ENCODE results near the gene XRCC1.
"Not testable (repeated sequence)": the region's sequence is repeated elsewhere in the genome, so short reads cannot be mapped to it uniquely, and the experiment has no call there.

XRCC1 gene

DNA sequence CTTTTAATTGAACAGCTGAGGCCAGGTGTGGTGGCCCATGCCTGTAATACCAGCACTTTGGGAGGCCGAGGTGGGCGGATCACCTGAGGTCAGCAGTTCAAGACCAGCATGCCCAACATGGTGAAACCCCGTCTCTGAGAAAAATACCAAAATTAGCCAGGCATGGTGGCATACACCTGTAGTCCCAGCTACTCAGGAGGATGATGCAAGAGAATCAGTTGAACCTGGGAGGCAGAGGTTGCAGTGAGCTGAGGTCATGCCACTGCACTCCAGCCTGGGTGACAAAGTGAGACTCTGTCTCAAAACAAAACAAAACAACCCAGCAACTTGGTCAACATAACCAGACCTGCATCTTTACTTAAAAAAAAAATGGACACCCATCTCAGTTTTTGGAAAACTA is 11.7 kb upstream of the XRCC1 start:
- DNase-seq; in situ Hi-C loops (cut with HindIII; ENCODE audit: low pct_ligation_motif_present, low pct_unique_long_range_greater_than_20kb, low sequenced_read_pairs): not testable (repeated sequence)

DNA sequence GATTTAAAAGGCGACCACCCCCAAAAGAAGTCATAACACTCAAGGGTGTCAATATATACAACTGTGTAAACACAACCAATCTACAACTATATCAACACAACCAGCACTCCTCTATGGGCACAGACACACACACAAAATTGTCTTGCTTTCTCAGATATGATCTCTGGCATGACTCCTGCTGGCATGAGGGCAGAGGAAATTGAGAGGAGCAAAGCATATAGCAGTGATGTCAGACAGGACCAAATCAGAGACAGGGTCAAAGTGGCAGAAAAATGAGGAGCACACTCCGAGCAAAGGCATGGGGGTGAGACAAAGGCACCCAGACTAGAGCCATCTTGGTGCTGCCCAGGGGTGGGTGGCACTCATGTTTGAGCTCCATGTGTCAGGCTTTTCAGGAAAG is 11.0 kb upstream of the XRCC1 start:
- DNase-seq, result no peak
- in situ Hi-C loops (cut with HindIII; ENCODE audit: low pct_ligation_motif_present, low pct_unique_long_range_greater_than_20kb, low sequenced_read_pairs), result no loop called here

GRCh38 chr19:43584484-43584883 is 9.2 kb upstream of the XRCC1 start:
- in situ Hi-C loops (cut with HindIII; ENCODE audit: low pct_ligation_motif_present, low pct_unique_long_range_greater_than_20kb, low sequenced_read_pairs), result no loop called here
- DNase-seq, result peak; percentile 38

- no peak for DNase-seq
- in situ Hi-C loops (cut with HindIII; ENCODE audit: low pct_ligation_motif_present, low pct_unique_long_range_greater_than_20kb, low sequenced_read_pairs), result no loop called here
Measured at GRCh38 chr19:43582495-43582894, 7.2 kb upstream of the XRCC1 start.

DNA sequence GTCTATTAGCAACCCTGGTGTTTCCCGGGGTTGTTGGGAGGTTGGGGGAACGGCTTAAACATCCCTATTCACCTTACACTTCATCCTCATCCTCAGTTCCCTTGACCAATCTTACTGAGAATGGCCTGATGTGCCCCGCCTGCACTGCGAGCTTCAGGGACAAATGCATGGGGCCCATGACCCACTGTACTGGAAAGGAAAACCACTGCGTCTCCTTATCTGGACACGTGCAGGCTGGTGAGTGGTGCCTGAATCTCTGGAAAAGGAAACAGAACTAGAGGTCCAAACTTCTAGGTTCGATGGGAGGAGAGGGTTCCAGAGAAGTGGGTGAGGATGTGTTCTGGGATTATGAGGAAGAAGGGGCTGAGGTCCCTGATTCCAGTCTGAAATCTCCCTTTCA is 6.1 kb upstream of the XRCC1 start:
- in situ Hi-C loops (cut with HindIII; ENCODE audit: low pct_ligation_motif_present, low pct_unique_long_range_greater_than_20kb, low sequenced_read_pairs), result no loop called here
- no peak for DNase-seq

GRCh38 chr19:43578787-43579186 is 3.5 kb upstream of the XRCC1 start:
- DNase-seq, result no peak
- in situ Hi-C loops (cut with HindIII; ENCODE audit: low pct_ligation_motif_present, low pct_unique_long_range_greater_than_20kb, low sequenced_read_pairs), result no loop called here

DNA sequence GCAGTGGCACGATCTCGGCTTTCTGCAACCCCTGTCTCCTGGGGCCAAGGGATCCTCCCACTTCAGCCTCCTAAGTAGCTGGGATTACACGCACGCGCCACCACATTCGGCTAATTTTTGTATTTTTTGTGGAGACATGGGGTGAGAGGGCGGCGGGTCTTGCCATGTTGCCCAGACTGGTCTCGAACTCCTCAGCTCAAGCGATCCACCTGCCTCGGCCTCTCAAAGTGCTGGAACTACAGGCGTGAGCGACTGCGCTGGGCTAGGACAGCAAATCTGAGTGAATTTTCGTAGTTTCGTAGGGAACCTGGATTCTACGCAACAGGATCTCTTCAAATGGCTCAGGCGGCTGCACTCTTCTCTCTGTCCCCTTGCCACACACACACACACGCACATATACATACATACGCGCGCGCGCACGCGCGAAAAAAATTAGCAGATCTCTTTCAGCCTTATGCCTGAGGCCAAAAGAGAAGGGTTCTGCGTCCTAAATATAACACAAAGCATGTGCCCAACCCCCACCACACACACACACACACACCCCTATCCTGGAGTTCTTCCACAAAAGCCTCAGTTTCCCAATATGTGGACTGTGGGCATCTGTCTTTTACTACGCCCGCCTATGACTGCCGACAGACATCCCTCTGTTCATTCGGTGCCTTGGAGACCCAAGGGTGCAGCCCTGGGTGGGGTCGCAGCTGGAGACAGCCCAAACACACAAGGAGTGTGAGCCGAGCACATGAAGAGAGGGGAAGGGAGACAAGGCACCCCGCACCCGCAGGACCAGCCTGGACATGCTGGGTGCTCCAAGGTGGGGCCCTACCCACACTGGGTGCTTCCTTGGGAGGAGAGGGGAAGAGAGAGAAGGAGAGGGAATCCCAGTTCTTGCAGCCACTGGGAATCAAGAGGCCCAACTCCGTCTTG is 890 bp upstream of the XRCC1 start:
- DNase-seq, result no peak
- in situ Hi-C loops (cut with HindIII; ENCODE audit: low pct_ligation_motif_present, low pct_unique_long_range_greater_than_20kb, low sequenced_read_pairs), result no loop called here

DNA sequence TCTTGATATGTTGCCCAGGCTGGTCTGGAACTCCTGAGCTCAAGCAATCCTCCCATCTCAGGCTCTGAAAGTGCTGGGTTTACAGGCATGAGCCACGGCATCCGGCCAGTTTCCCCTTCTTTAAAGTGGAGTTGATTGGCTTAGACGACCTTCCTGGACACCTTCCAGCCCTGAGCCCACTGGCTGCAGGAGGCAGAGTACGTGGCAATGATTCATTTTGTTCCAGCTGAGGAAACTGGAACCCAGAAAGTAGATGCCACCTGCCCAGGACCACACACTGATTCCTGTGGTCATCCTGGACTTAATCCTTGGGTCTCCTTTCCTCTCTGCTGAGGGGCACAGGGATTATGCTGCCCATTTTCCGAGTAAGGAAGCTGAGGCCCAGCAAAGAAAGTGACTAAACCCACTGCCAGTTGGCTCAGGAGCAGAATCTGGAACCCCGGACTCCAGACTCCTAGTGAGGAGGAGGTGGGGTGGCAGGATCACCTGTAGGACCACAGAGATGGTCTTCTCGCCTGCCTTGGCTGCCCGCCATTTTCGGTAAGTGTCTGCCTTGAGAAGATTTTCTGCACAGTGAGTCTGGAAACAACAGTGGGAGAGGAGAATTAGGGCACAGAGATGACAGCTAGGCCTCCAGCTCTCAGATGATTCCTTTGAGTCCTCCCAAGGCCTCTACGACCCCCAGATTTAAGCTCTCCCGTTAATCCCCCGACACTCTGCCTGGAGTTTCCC is 737 bp downstream of the XRCC1 start:
- peak; percentile 86 for DNase-seq
- in situ Hi-C loops (cut with HindIII; ENCODE audit: low pct_ligation_motif_present, low pct_unique_long_range_greater_than_20kb, low sequenced_read_pairs), result no loop called here

DNA sequence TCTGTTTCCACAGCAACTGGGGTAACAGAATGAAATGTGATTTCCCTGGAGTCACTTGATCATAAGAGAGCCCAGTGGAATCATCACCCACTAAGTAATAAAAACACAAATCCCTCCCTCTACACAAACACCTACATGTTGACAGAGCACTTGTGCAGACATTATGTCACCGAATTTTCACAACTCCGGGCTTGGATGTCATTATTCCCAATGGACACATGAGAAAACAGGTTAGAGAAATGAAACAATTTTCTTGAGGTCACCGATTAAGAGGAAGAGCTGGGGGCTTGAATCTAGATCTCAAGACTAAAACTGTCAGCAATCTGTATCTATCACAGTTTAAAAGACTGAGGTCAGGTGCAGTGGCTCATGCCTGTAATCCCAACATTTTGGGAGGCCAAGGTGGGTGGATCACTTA is 3.1 kb downstream of the XRCC1 start:
- no peak for DNase-seq
- in situ Hi-C loops (cut with HindIII; ENCODE audit: low pct_ligation_motif_present, low pct_unique_long_range_greater_than_20kb, low sequenced_read_pairs), result no loop called here

GRCh38 chr19:43570174-43570791 is 5.0 kb downstream of the XRCC1 start:
- in situ Hi-C loops (cut with HindIII; ENCODE audit: low pct_ligation_motif_present, low pct_unique_long_range_greater_than_20kb, low sequenced_read_pairs), result no loop called here
- DNase-seq, result no peak

DNA sequence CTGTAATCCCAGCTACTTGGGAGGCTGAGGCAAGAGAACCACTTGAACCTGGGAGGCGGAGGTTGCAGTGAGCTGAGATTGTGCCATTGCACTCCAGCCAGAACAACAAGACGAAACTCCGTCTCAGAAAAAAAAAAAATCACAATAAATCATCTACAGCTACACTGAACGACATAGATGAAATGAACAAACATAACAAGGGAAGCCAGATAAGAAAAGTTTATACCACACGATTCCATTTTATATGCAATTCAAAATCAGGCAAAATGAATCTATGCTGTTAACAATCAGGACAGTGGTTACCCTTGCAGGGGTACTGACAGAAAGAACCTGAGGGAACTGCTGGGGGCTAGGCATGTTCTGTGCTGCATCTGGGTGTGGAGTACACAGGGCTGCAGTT is 5.7 kb downstream of the XRCC1 start:
- in situ Hi-C loops (cut with HindIII; ENCODE audit: low pct_ligation_motif_present, low pct_unique_long_range_greater_than_20kb, low sequenced_read_pairs), result no loop called here
- DNase-seq, result no peak

GRCh38 chr19:43564800-43565199 is 10.5 kb downstream of the XRCC1 start:
- DNase-seq, result no peak
- in situ Hi-C loops (cut with HindIII; ENCODE audit: low pct_ligation_motif_present, low pct_unique_long_range_greater_than_20kb, low sequenced_read_pairs), result no loop called here

GRCh38 chr19:43563816-43564457 is 11.4 kb downstream of the XRCC1 start:
- DNase-seq, result no peak
- in situ Hi-C loops (cut with HindIII; ENCODE audit: low pct_ligation_motif_present, low pct_unique_long_range_greater_than_20kb, low sequenced_read_pairs), result no loop called here

DNA sequence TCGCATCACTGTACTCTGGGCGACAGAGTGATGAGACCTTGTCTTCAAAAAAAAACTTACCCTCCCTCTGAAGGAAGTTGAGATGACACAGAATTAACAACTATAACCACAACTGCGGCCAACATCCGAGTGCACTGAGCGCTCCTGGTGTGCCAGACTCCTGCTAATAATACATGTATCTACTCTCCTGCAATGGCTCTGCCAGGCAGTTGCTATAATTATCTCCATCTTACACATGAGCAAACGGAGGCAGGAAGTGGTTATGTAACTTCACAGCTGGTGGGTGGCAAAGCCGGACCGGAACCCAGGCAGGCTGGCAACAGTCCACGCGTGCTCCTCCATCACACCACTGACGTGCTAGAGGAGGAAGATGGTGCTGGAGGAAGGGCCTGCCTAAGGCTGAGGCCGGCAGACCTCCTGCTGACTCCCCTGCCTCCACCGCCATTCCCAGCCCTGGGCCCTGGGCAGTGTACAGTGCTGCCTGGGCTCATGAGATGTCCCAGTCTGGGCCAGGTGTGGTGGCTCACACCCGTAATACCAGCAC is 12.6 kb downstream of the XRCC1 start:
- peak; percentile 24 for DNase-seq

GRCh38 chr19:43562226-43562697 is 13.1 kb downstream of the XRCC1 start:
- in situ Hi-C loops (cut with HindIII; ENCODE audit: low pct_ligation_motif_present, low pct_unique_long_range_greater_than_20kb, low sequenced_read_pairs), result no loop called here

More for the DNA sequence above, 12.6 kb downstream of the XRCC1 start:
- in situ Hi-C loops (cut with HindIII; ENCODE audit: low pct_ligation_motif_present, low pct_unique_long_range_greater_than_20kb, low sequenced_read_pairs), result no loop called here

DNA sequence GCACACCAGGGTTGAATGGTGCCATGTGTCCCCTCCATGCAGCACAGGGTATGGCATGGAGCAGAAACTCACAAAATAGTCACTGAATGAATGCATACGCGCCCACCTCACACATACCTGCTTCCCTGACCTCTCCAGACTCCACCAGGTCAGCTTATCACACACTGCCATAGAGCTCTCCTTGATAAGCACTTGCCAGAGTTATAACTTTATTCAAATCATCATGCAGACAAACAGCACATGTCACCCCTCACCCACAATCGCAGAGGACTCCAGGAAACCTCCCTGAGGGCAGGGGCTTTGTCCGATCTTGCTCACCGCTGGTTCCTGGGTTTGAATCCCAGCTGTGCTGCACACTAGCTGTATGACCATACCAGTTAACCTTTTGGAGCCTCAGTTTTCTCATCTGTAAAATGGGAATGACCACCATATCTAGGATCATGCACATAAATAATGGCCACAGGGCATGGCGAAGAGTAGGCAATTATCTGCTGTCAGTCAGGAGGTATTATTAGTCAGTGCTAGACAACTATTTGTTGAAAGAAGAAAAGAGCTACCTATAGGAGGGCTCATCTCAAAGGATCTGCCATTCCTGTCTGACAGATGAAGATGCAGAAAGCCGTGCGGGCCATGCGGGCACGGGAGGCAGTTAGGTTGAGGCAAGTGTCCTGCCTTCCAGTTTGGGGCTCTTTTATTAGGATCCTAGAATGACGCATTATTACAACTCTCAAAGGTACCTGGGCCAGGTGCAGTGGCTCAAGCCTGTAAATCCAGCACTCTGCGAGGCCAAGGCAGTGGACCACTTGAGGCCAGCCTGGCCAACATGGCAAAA is 14.0 kb downstream of the XRCC1 start:
- in situ Hi-C loops (cut with HindIII; ENCODE audit: low pct_ligation_motif_present, low pct_unique_long_range_greater_than_20kb, low sequenced_read_pairs), result no loop called here
- no peak for DNase-seq

More at GRCh38 chr19:43562226-43562697, 13.1 kb downstream of the XRCC1 start:
- no peak for DNase-seq

DNA sequence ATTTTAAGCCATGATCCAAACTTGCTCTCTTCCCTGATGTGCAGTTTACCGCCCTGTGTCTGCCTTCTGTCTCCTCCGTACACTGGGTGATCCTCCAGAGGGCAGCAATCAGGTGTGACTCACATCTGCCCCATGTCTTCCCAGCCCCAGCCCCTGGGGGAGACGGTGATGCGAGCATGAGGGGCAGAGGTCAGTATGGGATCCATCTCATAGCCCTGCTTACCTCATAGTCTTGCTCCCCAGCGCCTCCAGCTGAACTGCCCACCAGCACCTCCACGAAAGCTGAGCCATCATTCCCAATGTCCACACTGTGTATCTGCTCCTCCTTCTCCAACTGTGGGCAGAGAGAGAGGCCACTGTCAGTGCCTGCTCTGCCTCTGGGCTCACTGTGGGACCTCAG is 14.6 kb downstream of the XRCC1 start:
- DNase-seq, result peak; percentile 13
- in situ Hi-C loops (cut with HindIII; ENCODE audit: low pct_ligation_motif_present, low pct_unique_long_range_greater_than_20kb, low sequenced_read_pairs), result no loop called here
